Right lobe of liver (tissue), 6 donors: Measurements from ENCODE around the gene OLFM3. TPM values are rescaled to one million over a fixed set of nuclear protein-coding genes. Genes with fewer than 3 reads are reported as not detected.

Experiments
- ATAC-seq, 4 donors: fragments of 200-7000 bp; cut with Tn5 transposase; one replicate each; pipeline ENCODE4 v1.9.1; 2020; ENCODE audit warnings: mild to moderate bottlenecking in 4 of 4, moderate library complexity in 4 of 4
- DNase-seq, 3 donors: peaks; one replicate each; pipeline ENCODE4 v3.0.0-alpha.2; 2020
- H3K27ac ChIP-seq, 3 donors: fragments of 200-600 bp; one replicate each; pipeline ENCODE4 v1.8.0; 2022
- H3K27me3 ChIP-seq, 2 donors: fragments of 200-600 bp; one replicate each; pipeline ENCODE4 v1.8.0; 2022
- H3K36me3 ChIP-seq, 4 donors: fragments of 200-600 bp; sonication (generic) in 1 of 4; one replicate each; pipeline versions ENCODE4 v1.5.1 to v1.8.0; 2017 to 2022; ENCODE audit warnings: control low read depth in 1 of 4
- H3K4me1 ChIP-seq, 4 donors: fragments of 200-600 bp; sonication (generic) in 1 of 4; one replicate each; pipeline versions ENCODE4 v1.5.1 to v1.8.0; 2017 to 2022; ENCODE audit warnings: control low read depth in 1 of 4
- H3K4me3 ChIP-seq, 3 donors: fragments of 200-600 bp; one replicate each; pipeline ENCODE4 v1.8.0; 2022
- H3K9me3 ChIP-seq, 4 donors: fragments of 200-600 bp; sonication (generic) in 1 of 4; one replicate each; pipeline versions ENCODE4 v1.5.1 to v1.8.0; 2017 to 2022; ENCODE audit warnings: control low read depth in 1 of 4
- POLR2A ChIP-seq: fragments of 450-650 bp; IDR thresholded peaks from one replicate; pipeline ENCODE4 v1.6.1; 2017; ENCODE audit warnings: antibody characterized with exemption, mild to moderate bottlenecking
- WGBS: methylation state at CpG from one replicate; pipeline ENCODE4 v1.1.6; 2018; ENCODE audit warnings: low coverage, low lambda C conversion rate; ENCODE audit not compliant: insufficient coverage; ENCODE audit errors: missing lambda C conversion rate; 5-methylcytosine and 5-hydroxymethylcytosine counted together
- intact Hi-C, 2 donors: fragments of 100-400 bp; cut with DNase I; formaldehyde crosslinking; loops; one replicate each; pipeline versions ENCODE4 v1.11.2 to v1.14.1; 2022
- total RNA-seq, 6 experiments: library from RNA; depleted of rRNA in 2 of 6; stranded (reverse); fragments of >200 nt in 2 of 6; fragmentation: NEBNext Ultra II Directional in 3 of 6; extraction: Animal tissue kit (Norgen Biotek cat#: 25700) in 3 of 6; gene quantifications; one replicate each; pipeline versions ENCODE4 v1.1.0 to v1.2.4, GENCODE V29; 2016 to 2023
- TF ChIP-seq, protein P1 (sequence below), 4 donors: fragments of 200-600 bp in 3 of 4; fragments of 450-650 bp in 1 of 4; IDR thresholded peaks; one replicate each; pipeline versions ENCODE4 v1.5.1 to v1.8.0; 2016 to 2022; ENCODE audit warnings: antibody characterized with exemption in 4 of 4, mild to moderate bottlenecking in 2 of 4
- donor health status: DM: no; HTN: yes; CAD: no.
- donor health status: DM: no; HTN: no; CAD: no.
- donor health status: DM: no; HTN: no; CAD: no.
- donor health status: DM: no; HTN: yes; CAD: no.
- donor health status: DM: no; HTN: yes; CAD: no.

Gene OLFM3
- total RNA-seq, 6 experiments from 2014 or later: not detected

DNA sequence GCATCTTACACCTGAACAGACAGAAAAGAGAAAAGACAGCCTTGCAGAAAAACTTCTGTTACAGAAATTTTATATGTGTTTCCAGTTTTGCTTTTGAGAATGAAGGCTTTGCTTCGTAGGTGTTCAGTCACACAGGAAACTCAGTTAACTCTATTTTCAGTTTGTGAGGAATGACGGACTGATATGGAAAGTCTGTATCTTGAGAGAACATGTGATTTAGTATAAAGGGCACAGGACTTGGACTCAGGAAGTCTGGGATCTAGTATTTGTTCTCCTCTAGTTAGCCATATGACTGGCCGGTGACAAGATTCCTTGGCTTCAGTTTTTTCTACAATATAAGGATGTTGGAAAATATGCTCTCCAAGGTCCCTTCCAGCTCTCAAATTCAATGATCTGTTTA lies 149.1 kb downstream of the OLFM3 start:
- DNase-seq (no peak), ATAC-seq (no peak)
- TF ChIP-seq, protein P1, sequence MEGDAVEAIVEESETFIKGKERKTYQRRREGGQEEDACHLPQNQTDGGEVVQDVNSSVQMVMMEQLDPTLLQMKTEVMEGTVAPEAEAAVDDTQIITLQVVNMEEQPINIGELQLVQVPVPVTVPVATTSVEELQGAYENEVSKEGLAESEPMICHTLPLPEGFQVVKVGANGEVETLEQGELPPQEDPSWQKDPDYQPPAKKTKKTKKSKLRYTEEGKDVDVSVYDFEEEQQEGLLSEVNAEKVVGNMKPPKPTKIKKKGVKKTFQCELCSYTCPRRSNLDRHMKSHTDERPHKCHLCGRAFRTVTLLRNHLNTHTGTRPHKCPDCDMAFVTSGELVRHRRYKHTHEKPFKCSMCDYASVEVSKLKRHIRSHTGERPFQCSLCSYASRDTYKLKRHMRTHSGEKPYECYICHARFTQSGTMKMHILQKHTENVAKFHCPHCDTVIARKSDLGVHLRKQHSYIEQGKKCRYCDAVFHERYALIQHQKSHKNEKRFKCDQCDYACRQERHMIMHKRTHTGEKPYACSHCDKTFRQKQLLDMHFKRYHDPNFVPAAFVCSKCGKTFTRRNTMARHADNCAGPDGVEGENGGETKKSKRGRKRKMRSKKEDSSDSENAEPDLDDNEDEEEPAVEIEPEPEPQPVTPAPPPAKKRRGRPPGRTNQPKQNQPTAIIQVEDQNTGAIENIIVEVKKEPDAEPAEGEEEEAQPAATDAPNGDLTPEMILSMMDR (IDR thresholded peaks at IDR 0.05): no peak
- TF ChIP-seq POLR2A: no peak
- Histone ChIP-seq H3K36me3 (no peaks in the 10 kb centered on the region), H3K27me3 (no peaks in the 10 kb centered on the region), H3K27ac (no peak overlapping the region), H3K9me3 (no peaks in the 10 kb centered on the region), H3K4me3 (no peak overlapping the region), H3K4me1 (no peaks in the 10 kb centered on the region)
- intact Hi-C loops: no loop called here
- 41% methylated on average over 3 of the region's 3 CpGs for WGBS

DNA sequence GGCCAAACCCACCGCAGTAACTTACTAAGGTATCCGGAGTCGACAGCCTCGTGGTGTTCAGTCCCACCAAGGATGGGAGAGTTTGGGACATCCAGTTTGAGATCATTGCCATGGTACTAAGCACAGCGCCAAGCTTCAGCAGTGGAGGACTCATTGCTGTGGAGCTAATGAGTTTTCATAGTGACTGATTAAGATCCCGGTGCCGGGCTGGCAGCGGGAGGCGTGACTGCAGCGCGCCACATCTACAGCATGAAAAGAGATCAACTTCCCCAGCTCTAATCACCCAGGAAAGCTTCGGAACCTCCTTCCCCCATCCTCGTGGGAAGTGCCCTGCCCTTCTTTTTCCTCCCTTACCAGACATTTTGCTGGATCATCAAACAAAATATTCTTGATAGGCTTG lies 149.9 kb downstream of the OLFM3 start:
- 28% methylated on average over 11 of the region's 13 CpGs for WGBS
- TF ChIP-seq POLR2A: no peak
- TF ChIP-seq, protein P1 (IDR thresholded peaks at IDR 0.05): no peak
- no peak overlapping the region for H3K27ac ChIP-seq
- intact Hi-C loops: no loop called here
- H3K4me3 ChIP-seq: no peak overlapping the region
- no peaks in the 10 kb centered on the region for H3K4me1 ChIP-seq
- H3K27me3 ChIP-seq: no peaks in the 10 kb centered on the region
- DNase-seq (no peak), ATAC-seq (no peak)
- H3K9me3 ChIP-seq: no peaks in the 10 kb centered on the region
- H3K36me3 ChIP-seq: no peaks in the 10 kb centered on the region

DNA sequence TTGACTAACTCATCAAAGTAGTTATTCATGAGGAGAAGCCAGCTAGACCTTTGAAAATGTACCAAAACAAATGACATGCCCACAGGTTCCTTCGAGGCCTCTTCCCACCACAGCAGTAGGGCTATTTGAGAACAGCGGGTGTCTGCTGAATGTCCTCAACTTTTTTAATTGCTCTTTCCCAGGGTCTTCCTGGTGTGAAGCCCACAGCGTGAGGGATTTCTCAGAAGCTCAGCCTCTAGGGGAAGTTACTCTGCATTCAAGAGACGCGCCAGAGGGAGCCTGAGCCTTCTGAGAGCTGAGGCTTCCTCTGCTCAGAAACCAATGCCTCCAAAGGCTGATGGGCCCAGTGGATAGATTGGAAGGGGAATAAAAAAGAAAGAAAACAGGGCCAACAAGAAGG lies 153.6 kb downstream of the OLFM3 start:
- intact Hi-C loops: no loop called here
- WGBS: 26% methylated on average over 5 of the region's 5 CpGs
- Histone ChIP-seq H3K4me3 (no peak overlapping the region), H3K27me3 (no peaks in the 10 kb centered on the region), H3K36me3 (no peaks in the 10 kb centered on the region), H3K27ac (no peak overlapping the region), H3K9me3 (no peaks in the 10 kb centered on the region), H3K4me1 (no peaks in the 10 kb centered on the region)
- TF ChIP-seq, protein P1 (IDR thresholded peaks at IDR 0.05): no peak
- TF ChIP-seq POLR2A: no peak
- no peak for ATAC-seq
- no peak for DNase-seq

DNA sequence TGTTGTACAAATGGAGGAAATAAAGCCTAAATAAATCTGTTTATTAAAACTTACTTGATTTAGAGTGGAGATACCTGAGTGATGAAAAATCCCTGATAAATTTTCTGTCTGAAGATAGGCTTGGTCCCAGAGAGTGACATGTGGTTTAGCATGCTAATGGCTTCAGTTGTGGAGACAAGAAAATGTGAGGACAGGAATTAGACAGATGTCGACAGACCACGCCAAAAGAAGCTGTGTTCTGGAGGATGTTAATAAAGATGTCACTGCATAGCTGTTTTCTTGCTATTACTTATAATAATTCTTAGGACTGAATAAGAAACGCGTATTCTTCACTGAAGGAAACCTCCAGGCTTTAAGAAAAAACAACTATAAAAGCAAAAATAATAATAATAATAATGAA lies 154.9 kb downstream of the OLFM3 start:
- H3K27ac ChIP-seq: no peak overlapping the region
- H3K4me1 ChIP-seq: no peaks in the 10 kb centered on the region
- H3K36me3 ChIP-seq: no peaks in the 10 kb centered on the region
- no peaks in the 10 kb centered on the region for H3K9me3 ChIP-seq
- no peaks in the 10 kb centered on the region for H3K27me3 ChIP-seq
- no peak overlapping the region for H3K4me3 ChIP-seq
- WGBS: 69% methylated on average over 4 of the region's 4 CpGs
- TF ChIP-seq POLR2A: no peak
- TF ChIP-seq, protein P1 (IDR thresholded peaks at IDR 0.05): no peak
- intact Hi-C loops: no loop called here
- ATAC-seq (no peak), DNase-seq (no peak)

DNA sequence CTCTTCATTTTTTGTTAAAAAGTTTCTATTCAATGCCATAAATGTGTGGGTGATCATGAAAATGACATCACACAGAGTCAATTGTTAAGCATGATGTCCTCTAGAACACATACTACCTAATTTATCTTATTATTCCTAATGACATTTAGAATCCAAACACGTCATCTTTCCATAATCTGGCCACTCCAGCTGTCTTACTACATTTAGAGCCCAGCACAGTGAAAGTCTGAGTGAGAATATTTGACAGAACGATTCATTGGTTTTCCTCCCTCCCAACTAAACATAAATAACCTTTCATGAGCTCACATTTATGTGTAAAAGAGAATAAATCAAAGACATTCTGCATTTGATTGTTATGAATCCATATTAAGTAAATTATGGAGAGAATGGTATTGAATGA lies 160.7 kb downstream of the OLFM3 start:
- no peaks in the 10 kb centered on the region for H3K4me1 ChIP-seq
- intact Hi-C loops: no loop called here

More for the DNA sequence above, 160.7 kb downstream of the OLFM3 start:
- TF ChIP-seq, protein P1 (IDR thresholded peaks at IDR 0.05): no peak
- TF ChIP-seq POLR2A: no peak
- no peaks in the 10 kb centered on the region for H3K9me3 ChIP-seq
- no peaks in the 10 kb centered on the region for H3K36me3 ChIP-seq
- no peak for DNase-seq
- no peaks in the 10 kb centered on the region for H3K27me3 ChIP-seq
- H3K27ac ChIP-seq: no peak overlapping the region
- no peak for ATAC-seq
- no peak overlapping the region for H3K4me3 ChIP-seq
- WGBS: 9% methylated on average over 2 of the region's 2 CpGs
